Dendritic cell treated with granulocyte-macrophage colony-stimulating factor and Interleukin-4, amounts not matched to agents 40 ng/mL and 50 ng/mL, for 4 days (primary cell): ENCODE results near the gene FPR3.
"Not testable (repeated sequence)": the region's sequence is repeated elsewhere in the genome, so short reads cannot be mapped to it uniquely, and the experiment has no call there.

Experiments used
- H3K27ac Mint-ChIP-seq: one replicate; pipeline ENCODE4 v1.8.0; 2022; ENCODE audit warnings: mild to moderate bottlenecking, mixed read lengths
- H3K27me3 Mint-ChIP-seq: one replicate; pipeline ENCODE4 v1.8.0; 2022; ENCODE audit warnings: mild to moderate bottlenecking, mixed read lengths
- H3K36me3 Mint-ChIP-seq: one replicate; pipeline ENCODE4 v1.8.0; 2022; ENCODE audit warnings: low read depth, mixed read lengths
- H3K4me1 Mint-ChIP-seq: one replicate; pipeline ENCODE4 v1.8.0; 2022; ENCODE audit warnings: low read depth, mixed read lengths
- H3K4me3 Mint-ChIP-seq: one replicate; pipeline ENCODE4 v1.8.0; 2022; ENCODE audit warnings: mild to moderate bottlenecking, moderate library complexity, mixed read lengths
- H3K9me3 Mint-ChIP-seq: one replicate; pipeline ENCODE4 v1.8.0; 2022; ENCODE audit warnings: mixed read lengths
- intact Hi-C: fragments of 100-400 bp; cut with micrococcal nuclease; formaldehyde crosslinking; loops from one replicate; pipeline ENCODE4 v1.15.0; 2022

FPR3 gene

GRCh38 chr19:51789061-51789795 is 5.7 kb upstream of the FPR3 start:
- no peaks in the 10 kb centered on the region for H3K9me3 Mint-ChIP-seq
- intact Hi-C loops, result no loop called here
- peaks cover 65% of the 10 kb centered on the region for H3K4me1 Mint-ChIP-seq
- H3K36me3 Mint-ChIP-seq, result no peaks in the 10 kb centered on the region
- H3K27me3 Mint-ChIP-seq, result no peaks in the 10 kb centered on the region
- H3K27ac Mint-ChIP-seq, result no peak overlapping the region
- no peak overlapping the region for H3K4me3 Mint-ChIP-seq

- intact Hi-C loops, result no loop called here
- Mint-ChIP-seq H3K36me3 (peaks cover 30% of the 10 kb centered on the region), H3K27me3 (no peaks in the 10 kb centered on the region), H3K4me1 (peaks cover 67% of the 10 kb centered on the region), H3K4me3 (no peak overlapping the region), H3K27ac (no peak overlapping the region), H3K9me3 (no peaks in the 10 kb centered on the region)
Measured at GRCh38 chr19:51792932-51793331, 2.0 kb upstream of the FPR3 start.

- H3K36me3 Mint-ChIP-seq, result peaks cover 41% of the 10 kb centered on the region
- H3K4me3 Mint-ChIP-seq, result no peak overlapping the region
- intact Hi-C loops, result no loop called here
- peaks cover 65% of the 10 kb centered on the region for H3K4me1 Mint-ChIP-seq
- no peaks in the 10 kb centered on the region for H3K9me3 Mint-ChIP-seq
- peak overlapping the region; percentile 95 for H3K27ac Mint-ChIP-seq
- H3K27me3 Mint-ChIP-seq, result no peaks in the 10 kb centered on the region
Measured at GRCh38 chr19:51793994-51794393, 963 bp upstream of the FPR3 start.

- peak overlapping the region; percentile 95 for H3K27ac Mint-ChIP-seq
- no peaks in the 10 kb centered on the region for H3K27me3 Mint-ChIP-seq
- no peaks in the 10 kb centered on the region for H3K9me3 Mint-ChIP-seq
- peak overlapping the region; percentile 96 for H3K4me3 Mint-ChIP-seq
- H3K36me3 Mint-ChIP-seq, result peaks cover 63% of the 10 kb centered on the region
- H3K4me1 Mint-ChIP-seq, result peaks cover 65% of the 10 kb centered on the region
- intact Hi-C loops, result loop anchor here (1.0 to 5.0 kb wide), 2 partner anchors 11 to 36 kb away; no protein-coding TSS in a partner anchor
Measured at GRCh38 chr19:51796195-51796679, 1.3 kb downstream of the FPR3 start.

- H3K27ac Mint-ChIP-seq, result peak overlapping the region; percentile 95
- H3K27me3 Mint-ChIP-seq, result no peaks in the 10 kb centered on the region
- no peaks in the 10 kb centered on the region for H3K9me3 Mint-ChIP-seq
- peaks cover 62% of the 10 kb centered on the region for H3K4me1 Mint-ChIP-seq
- H3K4me3 Mint-ChIP-seq, result peak overlapping the region; percentile 96
- intact Hi-C loops, result loop anchor here (5.0 kb wide), 1 partner anchor 35 kb away; no protein-coding TSS in a partner anchor
- H3K36me3 Mint-ChIP-seq, result peaks cover 76% of the 10 kb centered on the region
Measured at GRCh38 chr19:51797480-51797879, 2.5 kb downstream of the FPR3 start.

- Mint-ChIP-seq H3K27ac (peak overlapping the region; percentile 95), H3K9me3 (no peaks in the 10 kb centered on the region), H3K27me3 (no peaks in the 10 kb centered on the region), H3K4me3 (peak overlapping the region; percentile 96), H3K4me1 (peaks cover 65% of the 10 kb centered on the region), H3K36me3 (peaks cover 80% of the 10 kb centered on the region)
- intact Hi-C loops, result loop anchor here (5.0 kb wide), 1 partner anchor 34 kb away; no protein-coding TSS in a partner anchor
Measured at GRCh38 chr19:51798062-51798461, 3.1 kb downstream of the FPR3 start.

GRCh38 chr19:51799034-51799773 is 4.2 kb downstream of the FPR3 start:
- Mint-ChIP-seq H3K4me3 (peak overlapping the region; percentile 96), H3K9me3 (no peaks in the 10 kb centered on the region), H3K36me3 (peaks cover 91% of the 10 kb centered on the region), H3K4me1 (peaks cover 67% of the 10 kb centered on the region), H3K27me3 (no peaks in the 10 kb centered on the region), H3K27ac (peak overlapping the region; percentile 95)
- intact Hi-C loops, result loop anchor here (5.0 kb wide), 1 partner anchor 33 kb away; no protein-coding TSS in a partner anchor

GRCh38 chr19:51799774-51800472 is 5.0 kb downstream of the FPR3 start:
- peak overlapping the region; percentile 96 for H3K4me3 Mint-ChIP-seq
- H3K4me1 Mint-ChIP-seq, result peaks cover 67% of the 10 kb centered on the region
- H3K9me3 Mint-ChIP-seq, result no peaks in the 10 kb centered on the region
- peak overlapping the region; percentile 95 for H3K27ac Mint-ChIP-seq
- peaks cover 98% of the 10 kb centered on the region for H3K36me3 Mint-ChIP-seq
- H3K27me3 Mint-ChIP-seq, result no peaks in the 10 kb centered on the region
- intact Hi-C loops, result loop anchor here (5.0 kb wide), 1 partner anchor 32 kb away; no protein-coding TSS in a partner anchor

GRCh38 chr19:51800473-51801244 is 5.7 kb downstream of the FPR3 start:
- Mint-ChIP-seq H3K36me3 (peaks cover 95% of the 10 kb centered on the region), H3K9me3 (no peaks in the 10 kb centered on the region), H3K4me3 (peak overlapping the region; percentile 96), H3K4me1 (peaks cover 73% of the 10 kb centered on the region), H3K27ac (peak overlapping the region; percentile 95), H3K27me3 (no peaks in the 10 kb centered on the region)
- intact Hi-C loops, result no loop called here

- intact Hi-C loops, result no loop called here
- H3K9me3 Mint-ChIP-seq, result no peaks in the 10 kb centered on the region
Measured at GRCh38 chr19:51802775-51803174, 7.8 kb downstream of the FPR3 start.

GRCh38 chr19:51803519-51803918 is 8.6 kb downstream of the FPR3 start:
- peaks cover 85% of the 10 kb centered on the region for H3K4me1 Mint-ChIP-seq
- intact Hi-C loops, result no loop called here
- H3K27ac Mint-ChIP-seq, result peak overlapping the region; percentile 87
- no peaks in the 10 kb centered on the region for H3K27me3 Mint-ChIP-seq
- H3K36me3 Mint-ChIP-seq, result peaks cover 95% of the 10 kb centered on the region
- H3K4me3 Mint-ChIP-seq, result peak overlapping the region; percentile 53
- H3K9me3 Mint-ChIP-seq, result no peaks in the 10 kb centered on the region

More at GRCh38 chr19:51802775-51803174, 7.8 kb downstream of the FPR3 start:
- peaks cover 96% of the 10 kb centered on the region for H3K36me3 Mint-ChIP-seq
- no peaks in the 10 kb centered on the region for H3K27me3 Mint-ChIP-seq
- H3K27ac Mint-ChIP-seq, result peak overlapping the region; percentile 87
- H3K4me3 Mint-ChIP-seq, result no peak overlapping the region
- peaks cover 85% of the 10 kb centered on the region for H3K4me1 Mint-ChIP-seq

- H3K36me3 Mint-ChIP-seq, result peaks cover 95% of the 10 kb centered on the region
- peak overlapping the region; percentile 87 for H3K27ac Mint-ChIP-seq
- H3K27me3 Mint-ChIP-seq, result no peaks in the 10 kb centered on the region
- peak overlapping the region; percentile 53 for H3K4me3 Mint-ChIP-seq
- intact Hi-C loops, result no loop called here
- no peaks in the 10 kb centered on the region for H3K9me3 Mint-ChIP-seq
- peaks cover 88% of the 10 kb centered on the region for H3K4me1 Mint-ChIP-seq
Measured at GRCh38 chr19:51803967-51804366, 9.0 kb downstream of the FPR3 start.

- intact Hi-C loops, H3K27me3 Mint-ChIP-seq, H3K9me3 Mint-ChIP-seq: not testable (repeated sequence)
- H3K36me3 Mint-ChIP-seq, result peaks cover 95% of the 10 kb centered on the region
- peaks cover 85% of the 10 kb centered on the region for H3K4me1 Mint-ChIP-seq
- peak overlapping the region; percentile 87 for H3K27ac Mint-ChIP-seq
- H3K4me3 Mint-ChIP-seq, result peak overlapping the region; percentile 68
Measured at GRCh38 chr19:51804789-51805188, 9.8 kb downstream of the FPR3 start.
